Fibroblast of lung (primary cell): ENCODE results near the gene CDK9. TPM values are rescaled to one million over a fixed set of nuclear protein-coding genes. Genes with fewer than 3 reads are reported as not detected.
A peak's percentile ranks its signal among the peaks of the same experiment; 100 is the strongest.

Experiments used
- DNase-seq, 2 donors: peaks; one replicate each; pipeline versions ENCODE4 v3.0.0 to v3.0.0-alpha.2; 2010; ENCODE audit warnings: low read depth in 2 of 2
- H2AFZ ChIP-seq: 2 replicates; pipeline ENCODE4 v1.5.1; 2012; ENCODE audit warnings: low read length, control low read depth, inconsistent platforms
- H3K27ac ChIP-seq: 2 replicates; pipeline ENCODE4 v1.5.1; 2011; ENCODE audit warnings: low read length, control low read depth; ENCODE audit not compliant: insufficient read depth
- H3K27me3 ChIP-seq: 2 replicates; pipeline ENCODE4 v1.5.1; 2011; ENCODE audit warnings: mild to moderate bottlenecking, low read length; ENCODE audit not compliant: control insufficient read depth, insufficient read depth
- H3K36me3 ChIP-seq: 2 replicates; pipeline ENCODE4 v1.5.1; 2011; ENCODE audit warnings: low read length; ENCODE audit not compliant: control insufficient read depth, insufficient read depth
- H3K4me1 ChIP-seq: 2 replicates; pipeline ENCODE4 v1.5.1; 2011; ENCODE audit warnings: low read length; ENCODE audit not compliant: control insufficient read depth, insufficient read depth; ENCODE audit errors: extremely low read depth
- H3K4me2 ChIP-seq: 2 replicates; pipeline ENCODE4 v1.5.1; 2011; ENCODE audit warnings: low read length, control low read depth; ENCODE audit not compliant: insufficient read depth; ENCODE audit errors: extremely low read depth
- H3K4me3 ChIP-seq, 4 experiments: fragments of 200-600 bp in 1 of 4; sonication (generic) in 1 of 4; replicated peaks in 1 of 4; 2 replicates each; pipeline ENCODE4 v1.5.1; 2011 to 2016; ENCODE audit warnings: low read length in 4 of 4, low read depth in 3 of 4, mild to moderate bottlenecking in 3 of 4, control low read depth in 2 of 4, inconsistent platforms in 1 of 4, mixed read lengths in 1 of 4; ENCODE audit not compliant: insufficient read depth in 1 of 4; ENCODE audit errors: control extremely low read depth in 1 of 4
- H3K79me2 ChIP-seq: 2 replicates; pipeline ENCODE4 v1.5.1; 2012; ENCODE audit warnings: mild to moderate bottlenecking, low read length, inconsistent platforms; ENCODE audit not compliant: control insufficient read depth, insufficient read depth
- H3K9ac ChIP-seq: 2 replicates; pipeline ENCODE4 v1.5.1; 2011; ENCODE audit warnings: mild to moderate bottlenecking, low read length, control low read depth; ENCODE audit not compliant: insufficient read depth
- H3K9me3 ChIP-seq: 2 replicates; pipeline ENCODE4 v1.5.1; 2012; ENCODE audit warnings: low read depth, low read length; ENCODE audit not compliant: control insufficient read depth, insufficient read depth
- H4K20me1 ChIP-seq: 2 replicates; pipeline ENCODE4 v1.5.1; 2011; ENCODE audit warnings: low read length; ENCODE audit not compliant: control insufficient read depth, insufficient read depth; ENCODE audit errors: extremely low read depth
- EZH2 ChIP-seq: IDR thresholded peaks from 2 replicates; pipeline ENCODE4 v1.5.1; 2012; ENCODE audit warnings: low read length, control low read depth, mild to moderate bottlenecking; ENCODE audit errors: missing control alignments
- polyA plus RNA-seq, 2 donors: library from polyadenylated mRNA; depleted of rRNA in 1 of 2; stranded (reverse) in 1 of 2; unstranded in 1 of 2; fragments of >200 nt; gene quantifications; 2 replicates each; pipeline ENCODE4 v1.2.1, GENCODE V29; 2011 to 2012; ENCODE audit warnings: missing spikeins in 1 of 2
- total RNA-seq: library from RNA; depleted of rRNA; stranded (reverse); fragments of >200 nt; gene quantifications from 2 replicates; pipeline ENCODE4 v1.2.1, GENCODE V29; 2014
- TF ChIP-seq, protein P1 (sequence below), 2 donors: IDR thresholded peaks in 1 of 2; conservative IDR thresholded peaks in 1 of 2; 1 replicate in 1 of 2; 2 replicates in 1 of 2; pipeline ENCODE4 v1.5.1; 2011 to 2012; ENCODE audit warnings: low read length in 2 of 2, control low read depth in 1 of 2, inconsistent platforms in 1 of 2, low read depth in 1 of 2, mild to moderate bottlenecking in 1 of 2

Gene CDK9
- total and polyA plus RNA-seq, 2 donors (not counting 1 experiment from before 2014, with no cell fraction given): 54.8 to 82.2 TPM

DNA sequence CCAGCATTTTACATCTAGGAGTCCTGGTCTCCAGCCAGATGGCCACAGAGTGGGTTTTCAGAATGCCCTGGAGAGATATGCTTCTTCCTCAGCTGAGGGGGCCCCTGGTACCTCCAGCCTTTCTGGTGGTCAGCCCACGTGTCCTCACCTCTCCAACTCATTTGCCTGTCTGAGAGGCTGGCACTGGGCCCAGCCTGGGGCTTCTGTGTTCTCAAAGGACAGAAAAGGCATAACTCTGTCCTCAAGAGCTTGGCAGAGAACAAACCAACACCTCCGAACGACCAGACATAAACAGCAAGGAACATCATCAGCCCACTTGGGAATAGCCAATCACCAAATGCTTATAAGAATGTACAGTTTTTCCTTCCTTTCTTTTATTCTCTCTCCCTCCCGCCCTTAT, 51.5 kb downstream of the CDK9 start:
- H3K9ac ChIP-seq: no peak overlapping the region
- peaks cover 61% of the 10 kb centered on the region for H3K79me2 ChIP-seq
- TF ChIP-seq EZH2: no peak
- TF ChIP-seq, protein P1, sequence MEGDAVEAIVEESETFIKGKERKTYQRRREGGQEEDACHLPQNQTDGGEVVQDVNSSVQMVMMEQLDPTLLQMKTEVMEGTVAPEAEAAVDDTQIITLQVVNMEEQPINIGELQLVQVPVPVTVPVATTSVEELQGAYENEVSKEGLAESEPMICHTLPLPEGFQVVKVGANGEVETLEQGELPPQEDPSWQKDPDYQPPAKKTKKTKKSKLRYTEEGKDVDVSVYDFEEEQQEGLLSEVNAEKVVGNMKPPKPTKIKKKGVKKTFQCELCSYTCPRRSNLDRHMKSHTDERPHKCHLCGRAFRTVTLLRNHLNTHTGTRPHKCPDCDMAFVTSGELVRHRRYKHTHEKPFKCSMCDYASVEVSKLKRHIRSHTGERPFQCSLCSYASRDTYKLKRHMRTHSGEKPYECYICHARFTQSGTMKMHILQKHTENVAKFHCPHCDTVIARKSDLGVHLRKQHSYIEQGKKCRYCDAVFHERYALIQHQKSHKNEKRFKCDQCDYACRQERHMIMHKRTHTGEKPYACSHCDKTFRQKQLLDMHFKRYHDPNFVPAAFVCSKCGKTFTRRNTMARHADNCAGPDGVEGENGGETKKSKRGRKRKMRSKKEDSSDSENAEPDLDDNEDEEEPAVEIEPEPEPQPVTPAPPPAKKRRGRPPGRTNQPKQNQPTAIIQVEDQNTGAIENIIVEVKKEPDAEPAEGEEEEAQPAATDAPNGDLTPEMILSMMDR (conservative IDR thresholded peaks at IDR 0.05 in 1 of 2, IDR thresholded peaks at IDR 0.05 in 1 of 2; ENCODE audit: low read depth in 1 of 2, low read length in 2 of 2): no peak
- H3K4me2 ChIP-seq: no peak overlapping the region
- peaks cover 48% of the 10 kb centered on the region for H3K4me1 ChIP-seq
- no peak overlapping the region for H3K4me3 ChIP-seq
- H3K9me3 ChIP-seq: no peaks in the 10 kb centered on the region
- peaks cover 8% of the 10 kb centered on the region for H3K36me3 ChIP-seq
- no peaks in the 10 kb centered on the region for H4K20me1 ChIP-seq
- no peaks in the 10 kb centered on the region for H3K27me3 ChIP-seq
- H2AFZ ChIP-seq: no peak overlapping the region
- peak overlapping the region; percentile 94 for H3K27ac ChIP-seq
- DNase-seq: peak in 1 of 2 donors; percentile 29

GRCh38 chr9:127838375-127839078, 52.7 kb downstream of the CDK9 start:
- Histone ChIP-seq H3K4me2 (peak overlapping the region; percentile 65), H2AFZ (no peak overlapping the region), H3K9me3 (no peaks in the 10 kb centered on the region), H3K4me1 (peaks cover 46% of the 10 kb centered on the region), H3K4me3 (peak overlapping the region in 1 of 4 experiments; percentile 33), H3K79me2 (peaks cover 61% of the 10 kb centered on the region), H3K27ac (peak overlapping the region; percentile 94), H3K9ac (peak overlapping the region; percentile 62), H4K20me1 (no peaks in the 10 kb centered on the region), H3K27me3 (no peaks in the 10 kb centered on the region), H3K36me3 (peaks cover 13% of the 10 kb centered on the region)
- peak; percentile 95 to 96 for DNase-seq
- no peak for TF ChIP-seq EZH2
- TF ChIP-seq, protein P1 (conservative IDR thresholded peaks at IDR 0.05 in 1 of 2, IDR thresholded peaks at IDR 0.05 in 1 of 2; ENCODE audit: low read depth in 1 of 2, low read length in 2 of 2): no peak

Other genes with a start within 250 kb of the CDK9 start
- 19.8 and 36.0 TPM in 2 replicates for gene STXBP1, start 173.8 kb upstream of the CDK9 start, total RNA-seq
- gene STXBP1, start 173.8 kb upstream of the CDK9 start, polyA plus RNA-seq: 25.6 and 34.6 TPM in 2 replicates
- under 0.01 TPM in 2 replicates for gene CFAP157, start 79.0 kb upstream of the CDK9 start, total RNA-seq
- gene CFAP157, start 79.0 kb upstream of the CDK9 start, polyA plus RNA-seq: 0.06 TPM in 1 of 2 replicates, not detected in the other
- gene PTRH1, start 70.4 kb upstream of the CDK9 start, total RNA-seq: 13.1 and 26.1 TPM in 2 replicates
- gene PTRH1, start 70.4 kb upstream of the CDK9 start, polyA plus RNA-seq: 4.9 and 9.0 TPM in 2 replicates
- gene TTC16, start 70.0 kb upstream of the CDK9 start, total RNA-seq: under 0.01 TPM in 2 replicates
- gene TTC16, start 70.0 kb upstream of the CDK9 start, polyA plus RNA-seq: 0.02 TPM in 1 of 2 replicates, not detected in the other
- gene TOR2A, start 50.7 kb upstream of the CDK9 start, total RNA-seq: 3.6 TPM in 2 replicates
- 4.6 and 5.0 TPM in 2 replicates for gene TOR2A, start 50.7 kb upstream of the CDK9 start, polyA plus RNA-seq
- gene SH2D3C, start 7.4 kb upstream of the CDK9 start, total RNA-seq: 0.26 TPM in 1 of 2 replicates, not detected in the other
- 1.2 TPM in 1 of 2 replicates, not detected in the other for gene SH2D3C, start 7.4 kb upstream of the CDK9 start, polyA plus RNA-seq
- gene FPGS, start 16.8 kb downstream of the CDK9 start, total RNA-seq: 58.6 and 77.0 TPM in 2 replicates
- gene FPGS, start 16.8 kb downstream of the CDK9 start, polyA plus RNA-seq: 42.4 and 43.2 TPM in 2 replicates
- 11.8 and 30.4 TPM in 2 replicates for gene ENG, start 68.6 kb downstream of the CDK9 start, total RNA-seq
- gene ENG, start 68.6 kb downstream of the CDK9 start, polyA plus RNA-seq: 59.0 and 62.7 TPM in 2 replicates
- 46.7 and 47.6 TPM in 2 replicates for gene AK1, start 91.6 kb downstream of the CDK9 start, total RNA-seq
- 73.1 and 80.6 TPM in 2 replicates for gene AK1, start 91.6 kb downstream of the CDK9 start, polyA plus RNA-seq
- 60.9 and 69.5 TPM in 2 replicates for gene ST6GALNAC6, start 113.6 kb downstream of the CDK9 start, total RNA-seq
- gene ST6GALNAC6, start 113.6 kb downstream of the CDK9 start, polyA plus RNA-seq: 53.3 and 56.0 TPM in 2 replicates
- 28.1 and 32.6 TPM in 2 replicates for gene ST6GALNAC4, start 131.0 kb downstream of the CDK9 start, total RNA-seq
- 16.4 and 18.4 TPM in 2 replicates for gene ST6GALNAC4, start 131.0 kb downstream of the CDK9 start, polyA plus RNA-seq
- 0.77 and 2.5 TPM in 2 replicates for gene PIP5KL1, start 144.7 kb downstream of the CDK9 start, total RNA-seq
- gene PIP5KL1, start 144.7 kb downstream of the CDK9 start, polyA plus RNA-seq: 0.84 and 1.9 TPM in 2 replicates
- 8.5 and 11.7 TPM in 2 replicates for gene DPM2, start 151.8 kb downstream of the CDK9 start, total RNA-seq
- gene DPM2, start 151.8 kb downstream of the CDK9 start, polyA plus RNA-seq: 24.1 and 36.2 TPM in 2 replicates
- 7.2 and 13.2 TPM in 2 replicates for gene EEIG1, start 195.0 kb downstream of the CDK9 start, total RNA-seq
- 12.8 and 21.4 TPM in 2 replicates for gene EEIG1, start 195.0 kb downstream of the CDK9 start, polyA plus RNA-seq